ENCODE results near the gene GAL3ST3. TPM values are rescaled to one million over a fixed set of nuclear protein-coding genes. Genes with fewer than 3 reads are reported as not detected.
"Not testable (repeated sequence)": the region's sequence is repeated elsewhere in the genome, so short reads cannot be mapped to it uniquely, and the experiment has no call there.

The GAL3ST3 gene
- total RNA-seq, 1 donor from 2014 or later, result 1.5 TPM

GRCh38 chr11:66050581-66051231, 1.7 kb upstream of the GAL3ST3 start:
- DNase-seq (ENCODE audit: missing footprints) (no peak), ATAC-seq (no peak)
- intact Hi-C loops (cut with DNase I), result no loop called here

- ATAC-seq, result no peak
- DNase-seq (ENCODE audit: missing footprints), result no peak
- intact Hi-C loops (cut with DNase I), result no loop called here
Measured at GRCh38 chr11:66047541-66048365, 1.2 kb downstream of the GAL3ST3 start.

- ATAC-seq (no peak), DNase-seq (ENCODE audit: missing footprints) (no peak)
- intact Hi-C loops (cut with DNase I), result no loop called here
Measured at GRCh38 chr11:66046901-66047300, 2.1 kb downstream of the GAL3ST3 start.

GRCh38 chr11:66045177-66045639, 3.8 kb downstream of the GAL3ST3 start:
- intact Hi-C loops (cut with DNase I), result no loop called here
- DNase-seq (ENCODE audit: missing footprints), result peak; percentile 87
- ATAC-seq, result peak; percentile 72

- ATAC-seq, result no peak
- intact Hi-C loops (cut with DNase I), result no loop called here
- DNase-seq (ENCODE audit: missing footprints), result no peak
Measured at GRCh38 chr11:66044757-66045156, 4.2 kb downstream of the GAL3ST3 start.

GRCh38 chr11:66042996-66043906, 5.7 kb downstream of the GAL3ST3 start:
- intact Hi-C loops (cut with DNase I), result no loop called here
- DNase-seq (ENCODE audit: missing footprints), result no peak
- ATAC-seq, result no peak

GRCh38 chr11:66042227-66042995, 6.5 kb downstream of the GAL3ST3 start:
- DNase-seq (ENCODE audit: missing footprints) (no peak), ATAC-seq (no peak)
- intact Hi-C loops (cut with DNase I), result no loop called here

- no peak for ATAC-seq
- no peak for DNase-seq (ENCODE audit: missing footprints)
- intact Hi-C loops (cut with DNase I), result no loop called here
Measured at GRCh38 chr11:66039765-66040164, 9.2 kb downstream of the GAL3ST3 start.

GRCh38 chr11:66037327-66037726, 11.6 kb downstream of the GAL3ST3 start:
- DNase-seq (ENCODE audit: missing footprints) (no peak), ATAC-seq (no peak)
- intact Hi-C loops (cut with DNase I), result no loop called here

GRCh38 chr11:66036334-66036710, 12.6 kb downstream of the GAL3ST3 start:
- DNase-seq (ENCODE audit: missing footprints), result no peak
- intact Hi-C loops (cut with DNase I), result no loop called here
- no peak for ATAC-seq

GRCh38 chr11:66035653-66036333, 13.2 kb downstream of the GAL3ST3 start:
- DNase-seq (ENCODE audit: missing footprints), result no peak
- intact Hi-C loops (cut with DNase I), result no loop called here
- ATAC-seq, result peak; percentile 39

- intact Hi-C loops (cut with DNase I), result no loop called here
- no peak for DNase-seq (ENCODE audit: missing footprints)
- ATAC-seq, result no peak
Measured at GRCh38 chr11:66032957-66033735, 15.8 kb downstream of the GAL3ST3 start.

GRCh38 chr11:66026017-66026529, 22.9 kb downstream of the GAL3ST3 start, which contains the start of gene CATSPER1:
Gene CATSPER1 (minus strand): TSS chr11:66026479. CDS start chr11:66026379, 100 bp downstream.
- ATAC-seq (no peak), DNase-seq (ENCODE audit: missing footprints) (no peak)
- intact Hi-C loops (cut with DNase I), result no loop called here

- DNase-seq (ENCODE audit: missing footprints); ATAC-seq; intact Hi-C loops (cut with DNase I): not testable (repeated sequence)
Measured at GRCh38 chr11:66023186-66023440, 25.8 kb downstream of the GAL3ST3 start.

GRCh38 chr11:66022401-66023185, 26.4 kb downstream of the GAL3ST3 start:
- peak; percentile 72 for ATAC-seq
- intact Hi-C loops (cut with DNase I), result no loop called here

GRCh38 chr11:66020618-66021357, 28.2 kb downstream of the GAL3ST3 start:
- no peak for ATAC-seq
- no peak for DNase-seq (ENCODE audit: missing footprints)
- intact Hi-C loops (cut with DNase I), result no loop called here

More at GRCh38 chr11:66022401-66023185, 26.4 kb downstream of the GAL3ST3 start:
- DNase-seq (ENCODE audit: missing footprints), result peak; percentile 82

All from Right ventricle myocardium inferior (tissue), 1 donor.